NCI-H2196 (cell line): ENCODE measurements around the gene CACNB2.

Experiments
- DNase-seq: peaks from one replicate; lab custom pipeline; 2025; ENCODE audit not compliant: unreplicated experiment; lab: John Stamatoyannopoulos, UW

Gene CACNB2

DNA sequence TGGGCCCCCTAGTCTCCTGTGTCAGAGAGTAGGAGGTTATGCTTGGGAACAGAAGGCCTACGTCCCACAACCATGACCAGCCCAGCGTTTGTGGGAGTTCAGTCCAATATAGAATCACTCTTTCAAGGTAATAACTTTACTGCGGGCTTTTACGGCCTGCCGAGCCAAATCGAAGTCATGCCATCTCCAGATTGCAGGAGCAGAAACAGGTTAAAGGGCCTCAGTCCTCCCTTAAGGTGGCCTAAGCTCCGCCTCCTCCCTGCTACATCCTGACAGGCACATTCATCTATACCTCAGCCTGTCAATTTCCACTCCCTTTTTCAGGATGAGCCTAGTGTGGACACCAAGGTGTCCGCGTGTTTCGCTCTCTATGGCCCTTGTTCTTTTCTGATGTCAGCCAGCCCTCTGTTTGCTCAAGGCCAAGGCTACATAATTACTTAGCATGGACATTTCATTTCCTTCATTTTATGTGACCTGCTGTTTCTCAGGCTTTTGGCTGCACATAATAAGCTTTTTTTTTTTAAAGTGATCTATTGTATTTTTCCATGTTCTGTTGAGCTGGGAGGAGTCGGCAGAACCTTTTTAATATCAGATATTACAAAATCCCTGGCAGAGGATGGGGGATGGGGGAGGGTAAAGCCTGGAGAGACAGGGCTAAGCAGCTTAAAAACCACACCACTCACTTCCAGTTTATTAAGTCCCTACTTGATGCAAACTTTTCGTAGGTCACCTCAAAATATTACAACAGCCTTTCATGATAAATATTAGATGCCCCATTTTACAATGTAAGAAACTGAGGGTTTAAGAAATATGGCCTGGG lies 84.6 kb downstream of the CACNB2 start:
- DNase-seq, result no peak

DNA sequence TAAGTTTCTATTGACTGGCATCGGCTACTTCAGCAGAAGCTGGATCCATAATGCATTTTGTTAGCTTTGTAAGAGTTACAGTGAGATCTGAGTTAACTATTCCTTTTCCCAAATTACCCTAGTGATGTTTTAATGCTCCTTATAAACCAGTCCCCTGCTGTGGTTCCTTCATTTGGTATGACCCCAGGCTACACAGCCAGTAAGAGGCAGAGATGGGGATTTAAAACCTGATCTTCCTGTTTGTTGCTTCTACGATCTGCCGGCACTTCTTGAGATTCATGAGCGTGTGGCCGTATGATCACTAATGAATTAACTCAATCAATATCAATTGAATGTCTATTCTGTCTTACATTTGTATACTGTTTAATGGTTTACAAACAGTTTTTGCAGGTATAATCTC lies 86.1 kb downstream of the CACNB2 start:
- DNase-seq, result no peak

DNA sequence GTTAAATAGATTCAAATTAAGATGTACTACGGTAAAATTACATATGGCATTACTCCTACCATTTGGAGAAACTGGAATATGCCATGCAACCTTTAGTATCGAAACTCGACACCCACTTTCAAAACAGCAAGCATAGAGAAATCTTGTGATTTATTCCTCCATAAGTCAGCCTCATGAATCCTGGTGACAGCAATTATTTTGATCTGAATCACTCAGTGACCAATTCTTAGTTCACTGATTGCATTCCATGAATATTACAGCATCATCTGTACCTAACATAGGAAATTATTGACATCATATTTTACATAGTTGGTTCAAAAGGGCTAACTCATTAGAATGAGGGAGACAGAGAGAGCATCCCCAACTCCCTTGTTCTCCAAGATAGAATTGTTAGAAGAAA lies 89.6 kb downstream of the CACNB2 start:
- no peak for DNase-seq

- DNase-seq, result no peak
These were observed 90.6 kb downstream of the CACNB2 start for GRCh38 chr10:18230794-18231193.

DNA sequence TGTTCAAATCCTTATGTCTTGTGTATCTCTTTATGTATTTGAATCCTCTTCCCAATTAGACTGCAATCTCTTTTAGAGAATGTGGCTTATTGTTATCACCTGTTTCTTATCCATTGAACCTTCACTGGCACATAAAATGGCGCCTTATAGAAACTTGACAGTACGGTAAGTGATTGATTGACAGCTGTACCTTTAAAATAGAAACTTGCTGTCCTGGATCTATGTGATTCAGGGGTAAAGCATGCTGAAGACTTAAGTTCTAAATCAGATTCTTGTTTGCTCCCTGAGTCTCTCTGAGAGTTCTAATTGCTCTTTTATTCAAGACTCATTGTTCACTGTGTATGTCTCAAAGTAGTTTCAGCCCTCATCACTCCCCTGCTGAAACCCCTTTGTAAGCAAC lies 91.3 kb downstream of the CACNB2 start:
- DNase-seq, result no peak

DNA sequence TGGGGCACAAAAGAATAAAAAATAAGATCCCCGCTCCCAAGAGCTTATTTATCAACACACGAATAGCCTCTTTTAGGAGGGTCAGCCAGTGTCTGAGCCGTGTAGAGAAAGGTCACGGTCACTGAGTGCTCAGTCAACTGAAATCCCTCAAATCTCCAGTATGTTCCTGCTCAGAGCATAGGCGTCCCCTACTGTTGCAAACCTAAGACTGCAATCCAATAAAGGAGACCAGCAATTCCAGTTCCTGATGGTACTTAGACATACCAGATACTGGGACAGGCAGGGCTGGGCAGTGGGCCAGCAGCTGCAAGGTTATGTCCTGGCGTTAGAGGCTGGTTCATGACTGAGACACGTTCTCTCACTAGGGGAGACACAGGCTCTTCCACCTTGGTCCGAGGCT lies 93.6 kb downstream of the CACNB2 start:
- no peak for DNase-seq

- no peak for DNase-seq
These were observed 95.3 kb downstream of the CACNB2 start for GRCh38 chr10:18235477-18235876.

GRCh38 chr10:18236756-18237155 lies 96.5 kb downstream of the CACNB2 start:
- no peak for DNase-seq

DNA sequence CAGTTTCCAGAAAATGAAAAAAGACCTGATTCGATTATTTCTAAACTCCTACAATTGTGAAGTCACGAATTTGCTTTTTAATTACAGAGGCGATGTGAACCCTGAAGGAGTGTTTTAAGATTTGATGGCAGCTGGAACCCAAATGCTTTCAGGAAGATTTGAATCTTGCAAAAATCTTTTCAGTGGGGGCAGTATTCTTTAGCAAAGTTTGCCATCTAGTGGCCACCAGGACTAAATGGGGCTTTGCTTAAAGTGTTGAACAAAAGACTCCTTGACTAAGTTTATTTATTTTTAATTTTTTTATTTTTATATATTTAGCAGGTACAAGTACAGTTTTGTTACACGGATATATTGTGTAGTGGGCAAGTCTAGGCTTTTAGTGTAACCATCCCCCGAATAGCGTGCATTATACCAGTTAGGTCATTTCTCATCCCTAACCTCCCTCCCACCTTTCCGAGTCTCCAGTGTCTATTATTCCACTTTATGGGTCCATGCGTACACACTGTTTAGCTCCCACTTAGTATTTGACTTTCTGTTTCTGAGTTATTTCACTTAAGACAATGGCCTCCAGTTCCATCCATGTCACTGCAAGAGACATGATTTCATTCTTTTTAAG lies 98.8 kb downstream of the CACNB2 start:
- no peak for DNase-seq

DNA sequence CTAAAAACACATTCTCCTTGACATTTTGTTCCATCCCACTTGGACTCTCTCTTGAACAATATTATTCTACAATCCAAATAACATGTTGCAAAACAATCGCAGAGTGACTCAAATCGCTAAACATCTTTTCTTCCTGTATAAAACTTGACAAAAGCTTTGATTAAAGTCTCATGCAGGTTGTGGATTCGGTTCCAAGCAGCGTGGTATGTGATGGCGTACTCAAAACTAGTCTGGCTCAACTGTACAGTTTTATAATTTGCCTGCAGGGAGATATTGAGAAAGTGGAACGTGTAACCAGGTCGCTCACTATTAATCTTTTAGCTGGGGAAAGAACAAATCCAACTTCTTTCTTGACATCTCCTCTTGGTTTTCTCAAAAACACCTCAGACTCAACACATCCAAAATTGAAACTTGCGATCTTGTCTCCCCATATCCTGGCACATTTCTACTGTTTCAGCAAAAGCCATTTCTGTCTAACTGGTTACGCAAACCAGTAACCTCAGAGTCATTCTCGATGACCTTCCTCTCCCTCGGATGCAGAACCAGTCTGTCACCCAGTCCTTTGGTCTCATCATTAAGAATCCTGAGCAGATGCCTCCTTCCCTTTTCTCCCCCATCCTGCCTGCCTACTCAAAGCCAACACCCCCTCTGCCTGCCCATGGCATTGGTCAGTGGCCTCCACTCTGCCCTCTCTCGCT lies 100.1 kb downstream of the CACNB2 start:
- no peak for DNase-seq

DNA sequence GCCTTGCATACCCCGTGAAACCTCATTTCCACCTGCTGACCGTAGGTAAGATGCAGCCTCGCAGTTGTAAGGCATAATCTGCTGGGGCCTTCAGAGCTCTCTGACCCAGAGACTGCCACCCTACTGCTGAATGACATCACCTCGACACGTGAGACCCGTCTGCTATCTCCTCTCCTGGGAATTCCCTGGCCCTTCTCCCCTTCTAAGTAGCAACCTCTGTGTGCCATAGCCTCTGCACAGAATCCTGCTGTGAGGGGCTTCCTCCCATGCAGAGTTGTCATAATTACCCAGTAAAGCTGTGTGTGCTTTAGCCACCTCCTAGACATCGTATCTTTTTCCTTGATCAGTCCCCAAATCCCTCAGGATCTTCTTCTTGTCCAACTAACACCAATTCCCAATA lies 106.7 kb downstream of the CACNB2 start:
- no peak for DNase-seq

GRCh38 chr10:18252086-18252485 lies 111.9 kb downstream of the CACNB2 start:
- no peak for DNase-seq

GRCh38 chr10:18254086-18254485 lies 113.9 kb downstream of the CACNB2 start:
- DNase-seq, result no peak

DNA sequence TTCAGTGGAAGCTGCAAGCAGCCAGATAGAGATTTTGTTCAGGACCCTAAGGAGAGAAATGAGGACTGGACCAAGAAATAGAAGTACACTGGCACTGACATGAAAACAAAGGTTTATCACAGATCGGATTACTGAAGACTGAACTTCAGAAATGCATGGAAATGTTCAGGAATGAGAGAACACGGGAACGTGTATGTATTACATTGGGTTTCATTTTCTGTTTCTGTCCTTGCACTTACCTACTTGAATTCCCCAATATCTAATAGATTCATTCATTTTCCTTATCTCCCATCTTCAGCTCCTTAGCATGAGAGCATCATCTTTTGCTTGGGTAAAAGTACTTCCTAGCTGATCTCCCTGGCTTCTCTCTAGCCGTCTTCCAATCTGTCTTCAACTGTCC lies 114.5 kb downstream of the CACNB2 start:
- DNase-seq, result no peak

DNA sequence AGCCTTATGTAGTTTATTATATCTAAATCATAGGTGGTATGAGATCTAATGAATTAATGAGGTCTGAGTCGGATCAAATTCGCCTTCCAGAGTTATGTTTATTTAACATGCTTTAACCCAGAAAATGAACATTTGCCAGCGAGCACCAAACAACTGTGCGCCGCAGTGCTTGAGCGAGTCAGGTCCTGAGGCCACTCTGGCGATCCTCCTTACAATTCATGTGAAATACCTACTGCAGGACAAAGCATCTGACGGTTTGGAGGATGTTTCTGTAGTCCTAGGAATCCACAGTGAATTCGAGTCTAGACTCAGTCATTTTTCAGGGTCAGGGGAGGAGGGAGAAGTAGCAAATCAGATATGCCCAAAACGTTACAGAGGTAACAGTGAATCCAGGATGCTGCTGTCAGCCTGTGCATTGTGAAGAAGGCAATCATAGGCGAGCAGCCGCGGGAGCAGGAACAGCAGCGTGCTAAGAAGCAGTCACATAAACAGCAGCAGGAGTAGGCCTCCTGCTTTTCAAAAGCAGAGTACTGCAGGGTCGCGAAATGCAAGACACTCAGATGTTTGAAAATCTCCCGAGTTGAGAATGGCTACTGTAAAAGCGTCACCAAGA lies 120.2 kb downstream of the CACNB2 start:
- DNase-seq, result no peak

- DNase-seq, result no peak
These were observed 120.9 kb downstream of the CACNB2 start for GRCh38 chr10:18261063-18261610.

DNA sequence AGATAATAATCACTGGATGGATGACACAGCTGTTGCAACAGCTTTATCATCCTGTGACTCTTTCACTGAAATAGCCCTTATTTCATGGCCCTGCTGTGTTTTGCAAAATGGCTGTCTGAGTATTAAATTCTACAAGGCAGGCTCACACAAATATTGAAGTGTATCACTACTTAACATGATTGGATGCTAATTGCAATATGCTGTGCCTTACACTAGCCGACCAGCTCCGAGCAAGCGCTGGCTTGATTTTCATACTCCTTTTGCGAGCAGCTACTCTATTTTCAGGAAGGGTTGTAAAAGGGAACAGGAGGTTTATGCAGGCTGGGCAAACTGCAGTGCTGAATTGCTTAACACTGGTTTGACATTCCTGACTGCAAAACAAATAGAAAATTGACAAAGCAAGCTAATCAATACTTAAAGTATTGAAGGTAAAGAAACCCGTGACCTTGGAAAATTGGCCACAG lies 121.6 kb downstream of the CACNB2 start:
- DNase-seq, result no peak

DNA sequence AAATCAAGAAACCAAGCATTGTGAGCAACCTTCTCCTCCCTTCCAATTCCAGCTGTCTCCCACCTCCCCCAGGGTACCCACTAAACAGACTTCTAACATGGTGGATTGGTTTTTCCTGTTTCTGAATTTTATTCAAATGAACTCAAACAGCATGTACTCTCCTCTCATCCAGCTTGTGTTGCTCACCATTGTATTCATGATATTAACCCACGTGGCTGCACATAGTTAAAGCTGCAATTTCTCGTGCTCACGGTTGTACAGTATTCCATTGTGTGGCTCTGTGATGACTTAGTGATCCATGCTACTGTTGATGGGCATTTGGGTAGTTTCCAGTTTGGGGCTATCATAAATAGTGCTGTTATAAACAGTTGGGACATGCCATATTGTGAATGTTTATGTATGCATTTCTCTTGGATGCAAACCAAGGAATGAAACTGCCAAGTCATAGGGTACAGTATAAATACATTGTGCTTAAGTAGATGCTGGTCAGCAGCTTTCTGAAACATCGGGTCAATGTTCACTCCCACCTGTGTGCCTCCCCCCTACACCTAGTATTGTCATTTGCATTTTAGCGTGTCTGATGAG lies 124.3 kb downstream of the CACNB2 start:
- no peak for DNase-seq

DNA sequence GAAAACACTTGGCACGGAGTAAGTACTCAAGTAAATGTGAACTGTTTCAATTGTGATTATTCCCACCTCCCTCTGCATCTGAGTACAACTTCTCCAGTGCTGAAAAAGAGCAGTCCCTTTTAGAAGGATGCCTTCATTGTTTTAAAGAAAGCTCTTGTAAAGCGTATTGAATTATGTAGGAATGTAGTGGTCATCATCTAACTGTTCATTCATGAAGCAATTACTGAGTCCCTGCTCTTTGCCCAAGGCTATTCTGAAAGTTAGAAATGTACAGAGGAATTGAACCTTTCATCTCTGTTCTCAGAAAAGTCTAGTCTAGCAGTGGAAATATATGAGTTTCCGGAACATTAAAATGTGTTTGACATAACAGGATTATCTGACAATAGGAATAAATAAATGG lies 127.8 kb downstream of the CACNB2 start:
- no peak for DNase-seq

DNA sequence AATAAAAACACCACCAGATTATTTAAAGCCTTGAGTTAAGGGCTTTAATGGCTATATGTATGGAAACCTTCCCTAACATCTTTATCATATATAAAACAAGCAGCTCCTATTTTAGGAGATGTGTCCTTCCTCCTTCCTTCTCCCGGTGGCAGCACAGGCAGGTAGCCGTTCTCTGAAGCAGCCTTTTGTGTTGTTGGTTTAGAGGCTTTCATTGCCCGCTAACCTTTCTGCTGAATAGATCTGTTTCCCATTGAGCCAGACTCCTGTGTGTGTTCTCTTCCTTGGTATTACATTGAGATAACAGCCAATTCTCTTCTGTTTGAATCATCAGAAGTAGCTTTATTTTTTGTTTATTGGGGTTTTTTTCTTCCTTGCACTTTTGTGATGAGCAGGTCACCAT lies 131.3 kb downstream of the CACNB2 start:
- DNase-seq, result no peak

GRCh38 chr10:18273039-18273438 lies 132.8 kb downstream of the CACNB2 start:
- DNase-seq, result no peak
